Raji (cell line): Measurements from ENCODE around the gene TMEM51.

ENCODE experiments used
- POLR2A ChIP-seq: IDR thresholded peaks from 2 replicates; pipeline ENCODE4 v1.6.1; 2011; ENCODE audit warnings: low read depth, low read length, control low read depth; ENCODE audit not compliant: insufficient read depth

Gene TMEM51

DNA sequence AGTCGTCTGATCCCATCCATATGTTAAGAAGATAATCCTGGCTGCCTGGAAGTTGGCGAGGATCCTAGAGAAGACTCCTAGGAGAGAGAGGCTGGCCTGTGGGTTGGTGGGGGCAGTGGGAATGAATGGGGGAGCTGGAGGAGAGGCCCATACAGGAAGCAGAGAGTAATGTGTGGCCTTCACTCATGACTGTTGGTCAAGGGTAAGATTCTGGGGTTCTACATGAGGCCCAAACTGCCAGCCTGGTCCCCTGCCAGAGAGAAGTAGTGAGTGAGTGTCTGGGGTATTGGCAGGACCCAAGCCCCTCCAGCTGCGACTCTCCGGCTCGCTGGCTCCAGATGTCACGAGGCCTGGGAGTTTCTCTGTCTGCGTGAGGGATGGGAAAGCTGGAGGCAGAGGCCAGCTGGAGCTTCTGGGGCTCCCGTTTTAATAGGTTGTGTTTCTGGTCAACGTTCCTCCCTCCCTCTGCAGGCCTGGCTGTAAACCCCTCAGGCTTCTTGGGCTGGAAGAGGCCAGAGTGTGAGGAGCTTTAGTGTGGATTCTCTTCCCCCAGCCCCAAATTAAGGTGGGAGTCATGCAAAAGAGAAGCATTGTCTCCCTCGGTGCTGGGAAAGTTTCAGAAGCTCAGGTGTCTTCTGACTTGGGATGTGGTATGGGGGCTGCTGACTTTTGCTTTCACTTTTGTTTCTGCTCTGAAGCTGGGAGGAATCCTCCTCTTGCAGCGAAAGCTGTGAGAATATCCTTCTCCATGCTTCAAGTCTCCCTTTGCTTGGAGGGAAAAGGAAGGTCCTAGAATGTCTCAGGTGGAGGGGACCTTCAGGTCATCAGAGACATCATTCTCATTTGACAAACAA is 2.6 kb downstream of the TMEM51 start:
- TF ChIP-seq POLR2A: no peak

DNA sequence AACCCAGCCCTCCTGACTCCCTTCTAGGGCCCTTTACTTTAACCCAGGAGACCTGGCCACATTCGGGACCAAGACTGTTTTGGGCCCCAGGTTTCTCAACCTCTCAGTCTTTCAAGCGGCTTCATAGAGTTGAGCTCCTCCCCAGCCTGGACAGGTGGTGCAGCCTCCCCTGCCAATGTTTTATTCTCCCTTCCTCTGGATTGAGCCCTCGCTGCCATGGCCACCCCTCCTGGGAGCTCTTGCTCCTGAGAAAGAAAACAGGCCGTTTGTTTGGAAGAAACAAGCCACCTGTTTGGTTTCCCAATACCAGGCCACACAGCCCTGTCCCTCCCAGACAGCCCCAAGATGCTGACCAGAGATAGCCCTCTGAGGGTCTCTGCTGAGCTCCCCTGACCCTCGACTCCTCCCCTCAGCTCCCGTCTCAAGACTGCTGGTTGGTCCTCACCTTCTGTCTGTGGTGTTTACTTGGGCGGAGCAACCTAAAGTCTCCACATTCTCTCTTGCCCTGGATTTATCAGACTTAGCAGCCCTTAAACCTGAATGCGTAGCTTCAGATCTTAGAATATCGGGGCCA is 3.3 kb downstream of the TMEM51 start:
- no peak for TF ChIP-seq POLR2A

DNA sequence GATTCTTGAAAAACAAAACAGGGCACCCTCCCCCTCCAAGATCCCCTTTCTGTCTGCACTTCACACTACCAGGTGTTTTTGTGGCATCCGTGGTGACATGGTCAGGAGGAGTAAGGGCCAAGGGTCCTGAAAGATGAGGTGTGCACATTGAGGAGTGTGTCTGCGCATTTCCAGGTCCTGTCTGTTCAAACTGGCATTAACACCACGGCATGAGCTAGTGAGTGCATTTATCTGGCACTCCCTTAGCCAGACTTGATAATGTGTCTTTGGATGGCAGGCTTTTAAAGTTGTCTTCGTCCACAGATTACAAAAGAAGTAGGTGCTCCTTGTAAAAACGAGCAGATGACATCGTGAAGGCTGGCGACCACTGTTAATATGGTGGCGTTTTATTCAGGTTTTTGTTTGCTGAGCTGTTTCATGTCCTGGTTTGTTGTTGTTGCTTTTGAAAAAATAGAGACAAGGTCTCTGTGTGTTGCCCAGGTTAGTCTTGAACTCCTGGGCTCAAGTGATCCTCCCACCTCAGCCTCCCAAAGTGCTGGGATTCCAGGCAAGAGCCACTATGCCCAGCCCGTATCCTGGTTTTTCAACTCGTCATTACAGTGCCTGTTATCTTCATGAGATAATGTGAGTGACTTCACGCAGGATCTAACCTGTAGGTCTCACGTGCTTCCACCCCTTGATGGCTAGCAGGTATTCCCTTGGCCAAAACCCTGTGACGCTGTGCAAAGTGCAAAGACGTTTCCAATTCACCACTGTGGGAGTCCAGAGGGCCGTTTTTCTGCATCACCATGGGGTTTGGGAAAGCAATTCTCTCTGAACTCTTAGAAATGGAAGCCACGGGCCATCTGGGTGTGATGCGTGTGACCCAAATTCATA is 4.2 kb downstream of the TMEM51 start:
- no peak for TF ChIP-seq POLR2A

DNA sequence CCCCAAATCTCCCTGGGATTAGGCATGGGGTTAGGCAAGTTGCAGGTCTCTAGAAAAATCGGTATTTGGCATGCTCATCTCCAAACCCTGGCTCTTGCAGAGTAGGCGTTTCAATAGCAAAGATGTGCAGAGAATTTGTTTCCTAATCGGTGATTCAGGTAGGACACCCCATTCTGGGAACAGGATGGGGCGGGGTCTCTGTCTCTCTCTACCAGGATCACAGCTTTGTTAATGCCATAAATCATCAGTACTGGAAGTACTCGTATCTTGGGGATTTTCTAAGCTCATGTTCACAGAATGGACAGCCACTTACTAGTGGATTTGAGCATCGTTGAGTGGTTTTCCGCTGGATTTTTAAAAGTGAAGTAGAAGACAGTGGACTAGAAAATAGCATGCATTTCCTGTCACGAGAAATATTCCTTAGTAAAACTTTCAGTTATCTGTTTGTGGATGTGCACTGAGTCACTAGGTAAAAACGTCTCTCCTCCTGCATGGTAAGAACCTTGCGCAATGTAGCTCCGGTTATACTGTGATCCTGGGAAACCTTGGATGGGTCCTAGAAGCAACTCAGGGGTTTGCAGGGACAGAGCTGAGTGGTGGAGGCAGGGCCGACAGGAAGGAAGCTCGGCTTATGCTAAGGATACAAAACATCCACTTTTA is 5.1 kb downstream of the TMEM51 start:
- TF ChIP-seq POLR2A: no peak

DNA sequence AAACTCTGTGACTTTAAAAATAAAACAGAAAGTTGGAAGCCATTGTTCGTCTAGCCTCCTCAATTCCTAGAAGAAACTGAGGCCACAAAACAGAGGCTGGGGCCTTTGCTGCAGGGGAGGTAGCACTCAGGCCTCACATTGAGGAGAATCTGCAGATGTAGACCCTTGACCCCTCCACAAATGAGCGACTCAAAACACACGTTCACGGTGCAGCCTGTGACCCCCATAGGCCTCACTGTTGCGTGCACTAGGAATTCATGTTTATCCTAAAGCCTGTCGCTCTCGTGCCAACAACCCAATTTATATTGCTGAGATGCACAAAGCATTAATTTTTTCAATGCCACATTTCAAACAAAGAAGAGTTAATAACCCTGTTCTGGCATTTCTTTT is 5.6 kb downstream of the TMEM51 start:
- TF ChIP-seq POLR2A: no peak

DNA sequence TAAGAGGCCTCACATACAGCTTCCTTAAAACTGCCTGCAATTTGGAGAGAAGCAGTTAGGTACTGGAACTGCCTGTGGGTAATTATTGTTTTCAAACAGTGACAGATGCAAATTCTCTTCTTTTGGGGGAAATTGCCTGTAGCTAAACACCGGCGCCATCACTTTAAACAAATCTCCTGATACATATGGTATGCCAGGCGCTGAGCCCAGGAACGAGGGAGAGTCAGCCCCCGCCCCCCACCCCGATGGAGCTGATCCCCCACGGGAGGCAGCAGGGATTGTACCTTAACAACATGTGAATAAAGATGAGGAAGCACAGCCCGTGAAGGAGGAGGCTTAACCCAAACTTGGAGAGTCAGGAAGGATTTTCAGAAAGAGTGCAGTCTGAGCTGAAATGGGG is 7.1 kb downstream of the TMEM51 start:
- no peak for TF ChIP-seq POLR2A

DNA sequence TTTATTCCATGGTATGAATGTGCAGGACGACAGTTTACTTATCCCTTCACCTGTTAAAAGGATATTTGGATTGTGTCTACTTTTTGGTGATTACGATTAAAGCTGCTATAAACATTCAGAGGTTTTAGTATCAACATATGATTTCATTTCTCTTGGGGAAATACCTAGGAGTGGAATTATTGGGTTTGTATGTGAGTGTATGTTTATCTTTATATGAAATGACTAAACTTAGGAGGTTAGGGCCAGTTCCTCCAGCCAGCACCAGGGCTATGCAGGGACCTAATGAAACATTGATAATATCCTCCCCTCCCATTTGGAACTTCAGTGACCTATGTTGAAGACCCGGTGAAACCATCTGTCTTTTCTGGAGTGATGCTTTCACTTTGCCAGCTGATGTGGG is 13.8 kb downstream of the TMEM51 start:
- TF ChIP-seq POLR2A: no peak

DNA sequence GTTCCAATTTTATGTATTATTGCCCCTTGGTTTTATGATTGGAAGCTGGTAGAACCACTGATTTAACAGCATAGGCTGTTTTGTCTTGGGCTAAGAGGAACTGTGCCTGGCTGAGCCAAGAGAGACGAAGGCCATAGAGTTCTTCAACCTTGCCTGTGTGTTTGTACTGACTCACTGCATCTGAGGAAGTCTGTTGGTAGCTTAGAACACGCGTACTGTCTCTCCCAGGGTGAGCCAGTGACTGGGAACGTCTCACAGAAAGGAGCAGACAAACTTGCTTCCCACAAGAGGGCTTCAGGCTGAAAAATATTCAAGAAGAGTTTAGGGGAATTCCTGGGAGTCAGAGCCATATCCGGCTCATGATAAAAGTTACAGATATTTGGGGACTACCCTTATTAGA is 14.9 kb downstream of the TMEM51 start:
- no peak for TF ChIP-seq POLR2A

DNA sequence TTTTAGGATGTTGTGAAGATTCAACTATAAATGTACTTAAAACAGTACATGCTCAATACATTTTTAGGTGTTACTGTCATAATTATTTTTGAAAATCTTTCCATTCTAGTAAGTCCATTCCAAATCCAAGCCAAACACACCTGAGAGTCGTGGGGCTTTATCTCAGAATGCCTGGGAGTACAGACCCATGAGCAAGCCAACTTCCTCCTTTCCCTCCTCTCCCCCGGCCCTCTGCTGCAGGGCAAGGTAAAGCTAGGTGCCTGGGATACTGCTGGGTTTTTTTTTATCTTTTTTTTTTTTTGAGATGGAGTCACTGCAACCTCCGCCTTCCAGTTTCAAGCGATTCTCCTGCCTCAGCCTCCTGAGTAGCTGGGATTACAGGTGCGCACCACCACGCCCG is 16.5 kb downstream of the TMEM51 start:
- TF ChIP-seq POLR2A: no peak

DNA sequence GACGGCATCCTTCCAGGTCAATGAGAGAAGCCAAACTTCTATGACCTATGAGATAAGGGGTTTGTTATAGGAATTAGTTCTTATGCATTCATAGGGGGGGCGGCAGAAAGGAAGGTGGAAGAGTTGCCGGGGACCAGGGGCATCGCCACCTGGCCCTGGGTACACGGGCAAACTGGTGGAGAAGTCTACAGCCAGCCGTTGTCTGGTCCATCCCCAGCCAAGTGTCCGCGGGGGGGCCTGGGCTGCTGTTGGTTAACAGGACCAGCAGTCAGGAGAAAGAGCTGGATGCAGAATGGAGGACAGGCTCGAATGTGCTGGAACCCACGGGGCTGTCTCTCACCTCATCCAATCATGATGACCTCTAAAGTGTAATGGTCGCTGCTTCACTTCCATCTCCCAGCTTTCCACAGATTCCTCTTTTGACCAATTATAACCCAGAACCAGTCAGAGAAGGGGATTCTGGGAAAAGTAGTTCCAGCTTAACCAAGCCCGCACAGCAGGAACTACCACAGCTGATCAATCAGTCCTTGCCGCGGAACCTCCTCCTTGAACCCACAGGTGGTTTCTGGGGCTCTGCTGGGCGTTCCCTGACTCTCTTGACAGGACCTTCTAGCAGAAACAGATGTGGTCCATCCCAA is 17.8 kb downstream of the TMEM51 start:
- TF ChIP-seq POLR2A: no peak

DNA sequence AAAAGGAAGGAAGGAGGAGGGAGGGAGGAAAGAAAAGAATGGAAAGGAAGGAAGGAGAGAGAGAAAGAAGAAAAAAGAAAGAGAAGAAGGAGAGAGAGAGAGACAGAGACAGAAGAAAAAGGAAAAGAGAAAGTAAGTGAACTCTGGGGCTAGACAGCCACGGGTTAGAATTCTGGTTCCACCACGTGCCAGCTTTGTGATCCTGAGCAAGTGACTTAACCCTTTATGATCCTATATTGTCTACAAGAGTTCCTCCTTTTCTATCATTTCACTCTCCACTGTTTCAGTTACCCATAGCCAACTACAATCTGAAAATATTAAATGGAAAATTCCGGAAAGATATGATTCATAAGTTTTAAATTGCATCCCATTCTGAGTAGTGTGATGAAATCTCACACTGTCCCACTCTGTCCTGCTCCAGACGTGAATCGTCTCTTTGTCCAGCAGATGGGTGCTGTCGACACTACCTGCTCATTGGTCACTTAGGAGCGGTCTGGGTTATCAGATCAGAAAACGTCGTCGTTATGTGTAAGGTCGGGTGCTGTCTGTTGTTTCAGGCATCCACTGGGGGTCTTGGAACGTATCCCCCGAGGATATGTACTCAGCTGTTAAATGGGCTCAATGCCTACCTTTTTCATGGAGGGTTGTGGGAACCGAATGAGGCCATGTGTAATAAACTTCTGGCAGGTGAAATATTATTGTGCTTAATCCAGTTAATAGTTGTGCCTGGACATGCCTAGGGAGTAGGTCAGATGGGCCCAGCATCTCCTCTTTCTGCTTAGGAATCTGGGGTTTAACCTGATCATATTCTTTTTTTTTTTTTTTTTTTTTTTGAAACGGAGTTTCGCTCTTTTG is 19.1 kb downstream of the TMEM51 start:
- TF ChIP-seq POLR2A: no peak

DNA sequence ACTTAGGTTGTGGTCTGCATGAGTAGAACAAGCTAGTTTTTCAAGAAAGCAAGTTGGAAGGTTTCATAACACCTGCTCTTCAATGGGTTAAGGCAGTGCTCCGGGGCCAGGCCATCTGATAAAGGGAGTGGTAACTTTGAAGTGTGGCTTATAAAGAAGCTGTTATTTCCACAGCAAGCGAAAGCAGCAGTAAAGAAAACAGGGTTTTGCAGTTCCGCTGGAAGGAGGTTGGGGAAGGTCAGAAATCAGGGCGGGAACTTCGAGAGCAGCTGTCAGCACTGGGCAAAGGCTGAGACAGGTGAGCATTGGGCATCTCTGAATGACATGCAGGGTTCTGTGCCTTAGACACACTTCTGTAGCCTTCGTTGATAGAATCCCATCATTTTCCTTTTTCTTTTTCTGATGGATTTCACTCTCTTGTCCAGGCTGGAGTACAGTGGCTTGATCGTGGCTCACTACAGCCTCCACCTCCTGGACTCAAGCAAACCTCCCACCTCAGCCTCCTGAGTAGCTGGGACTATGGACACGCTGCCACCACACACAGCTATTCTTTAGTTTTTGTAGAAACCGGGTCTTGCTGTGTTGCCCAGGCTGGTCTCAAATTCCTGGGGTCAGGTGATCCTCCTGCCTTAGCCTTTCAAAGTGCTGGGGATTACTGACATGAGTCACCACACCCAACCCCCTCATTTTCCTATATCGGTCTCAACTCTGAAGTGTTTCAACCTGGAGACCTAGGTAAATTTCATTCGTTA is 20.5 kb downstream of the TMEM51 start:
- TF ChIP-seq POLR2A: no peak

DNA sequence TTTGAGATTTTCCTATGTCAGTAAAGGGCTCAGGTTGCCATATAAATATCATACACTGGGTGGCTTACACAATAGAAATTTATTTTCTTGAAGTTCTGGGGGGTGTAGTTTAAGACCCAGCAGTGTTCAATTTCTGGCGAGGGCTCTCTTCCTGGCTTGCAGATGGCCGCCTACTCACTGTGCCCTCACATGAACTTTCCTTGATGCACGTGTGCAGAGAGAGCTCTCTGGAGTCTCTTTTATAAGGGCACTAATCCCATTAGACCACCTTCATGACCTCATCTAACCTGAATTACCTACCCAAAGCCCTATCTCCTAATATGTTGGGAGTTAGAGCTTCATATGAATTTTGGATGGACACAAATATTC is 21.1 kb downstream of the TMEM51 start:
- TF ChIP-seq POLR2A: no peak
